Measurements from ENCODE around the gene CDK5RAP3.
"Not testable (repeated sequence)": the region's sequence is repeated elsewhere in the genome, so short reads cannot be mapped to it uniquely, and the experiment has no call there.

The CDK5RAP3 gene

GRCh38 chr17:47998044-47998443 is 27.1 kb downstream of the CDK5RAP3 start:
- no peak for DNase-seq (ENCODE audit: low read depth in 2 of 2)

GRCh38 chr17:47999582-47999981 is 28.7 kb downstream of the CDK5RAP3 start:
- no peak for DNase-seq (ENCODE audit: low read depth in 2 of 2)

- DNase-seq (ENCODE audit: low read depth in 2 of 2) = no peak
Measured at GRCh38 chr17:48001197-48001596, 30.3 kb downstream of the CDK5RAP3 start.

GRCh38 chr17:48001657-48002056 is 30.7 kb downstream of the CDK5RAP3 start:
- DNase-seq (ENCODE audit: low read depth in 2 of 2) = not testable (repeated sequence)

GRCh38 chr17:48002266-48002915 is 31.5 kb downstream of the CDK5RAP3 start:
- no peak for DNase-seq (ENCODE audit: low read depth in 2 of 2)

GRCh38 chr17:48002916-48003416 is 32.1 kb downstream of the CDK5RAP3 start:
- no peak for DNase-seq (ENCODE audit: low read depth in 2 of 2)

- no peak for DNase-seq (ENCODE audit: low read depth in 2 of 2)
Measured at GRCh38 chr17:48003417-48004151, 32.7 kb downstream of the CDK5RAP3 start.

- no peak for DNase-seq (ENCODE audit: low read depth in 2 of 2)
Measured at GRCh38 chr17:48004983-48005382, 34.1 kb downstream of the CDK5RAP3 start.

- DNase-seq (ENCODE audit: low read depth in 2 of 2) = no peak
Measured at GRCh38 chr17:48006936-48007709, 36.2 kb downstream of the CDK5RAP3 start.

- DNase-seq (ENCODE audit: low read depth in 2 of 2) = no peak
Measured at GRCh38 chr17:48010193-48010592, 39.3 kb downstream of the CDK5RAP3 start.

GRCh38 chr17:48011405-48012150 is 40.7 kb downstream of the CDK5RAP3 start:
- peak; percentile 20 to 31 for DNase-seq (ENCODE audit: low read depth in 2 of 2)

- DNase-seq (ENCODE audit: low read depth in 2 of 2) = peak; percentile 23 to 48
Measured at GRCh38 chr17:48012151-48012520, 41.2 kb downstream of the CDK5RAP3 start.

- no peak for DNase-seq (ENCODE audit: low read depth in 2 of 2)
Measured at GRCh38 chr17:48012654-48013053, 41.7 kb downstream of the CDK5RAP3 start.

GRCh38 chr17:48013876-48014594 is 43.1 kb downstream of the CDK5RAP3 start:
- no peak for DNase-seq (ENCODE audit: low read depth in 2 of 2)

GRCh38 chr17:48014595-48015111 is 43.7 kb downstream of the CDK5RAP3 start:
- DNase-seq (ENCODE audit: low read depth in 2 of 2) = no peak

- no peak for DNase-seq (ENCODE audit: low read depth in 2 of 2)
Measured at GRCh38 chr17:48016112-48016511, 45.2 kb downstream of the CDK5RAP3 start.

- not testable (repeated sequence) for DNase-seq (ENCODE audit: low read depth in 2 of 2)
Measured at GRCh38 chr17:48017817-48018158, 46.9 kb downstream of the CDK5RAP3 start.

- no peak for DNase-seq (ENCODE audit: low read depth in 2 of 2)
Measured at GRCh38 chr17:48021934-48022333, 51.0 kb downstream of the CDK5RAP3 start.

GRCh38 chr17:48022901-48023300 is 52.0 kb downstream of the CDK5RAP3 start:
- DNase-seq (ENCODE audit: low read depth in 2 of 2) = no peak

- no peak for DNase-seq (ENCODE audit: low read depth in 2 of 2)
Measured at GRCh38 chr17:48023400-48024148, 52.7 kb downstream of the CDK5RAP3 start.
